Adrenal gland (tissue), 12 donors: ENCODE measurements around the gene PCDHB2. TPM values are rescaled to one million over a fixed set of nuclear protein-coding genes. Genes with fewer than 3 reads are reported as not detected.
"Not testable (repeated sequence)": the region's sequence is repeated elsewhere in the genome, so short reads cannot be mapped to it uniquely, and the experiment has no call there.

Source experiments
- DNase-seq, 7 donors: peaks; one replicate each; pipeline ENCODE4 v3.0.0-alpha.2; 2019 to 2020
- H3K27ac ChIP-seq, 5 donors: fragments of 200-600 bp; sonication (generic) in 4 of 5; 1 replicate in 3 of 5; 2 replicates in 2 of 5; pipeline versions ENCODE4 v1.5.1 to v1.8.0; 2016 to 2020; ENCODE audit warnings: mild to moderate bottlenecking in 1 of 5
- H3K27me3 ChIP-seq: fragments of 200-600 bp; 2 replicates; pipeline ENCODE4 v1.8.0; 2021
- H3K36me3 ChIP-seq, 2 donors: fragments of 200-600 bp; replicated peaks in 1 of 2; 1 replicate in 1 of 2; 2 replicates in 1 of 2; pipeline versions ENCODE4 v1.5.1 to v1.8.0; 2018 to 2022
- H3K4me1 ChIP-seq, 2 donors: fragments of 200-600 bp; replicated peaks in 1 of 2; 1 replicate in 1 of 2; 2 replicates in 1 of 2; pipeline versions ENCODE4 v1.5.1 to v1.8.0; 2018 to 2021
- H3K4me3 ChIP-seq, 4 donors: fragments of 200-600 bp; sonication (generic) in 3 of 4; one replicate each; pipeline ENCODE4 v1.5.1; 2016 to 2018
- H3K9me3 ChIP-seq, 3 donors: fragments of 200-600 bp; sonication (generic) in 1 of 3; replicated peaks in 1 of 3; 1 replicate in 2 of 3; 2 replicates in 1 of 3; pipeline versions ENCODE4 v1.5.1 to v1.8.0; 2016 to 2021
- POLR2A ChIP-seq, 2 donors: fragments of 450-650 bp; IDR thresholded peaks; one replicate each; pipeline ENCODE4 v1.6.1; 2017; ENCODE audit warnings: antibody characterized with exemption in 2 of 2, mild to moderate bottlenecking in 2 of 2, moderate library complexity in 1 of 2
- WGBS, 4 donors: extraction: QIAGEN DNeasy Blood & Tissue Kit in 2 of 4; methylation state at CpG; one replicate each; pipeline versions ENCODE4 v1.1.5 to v1.1.7; 2013 to 2017; 5-methylcytosine and 5-hydroxymethylcytosine counted together
- intact Hi-C, 2 donors: fragments of 100-400 bp; cut with DNase I; formaldehyde crosslinking; loops; one replicate each; pipeline versions ENCODE4 v1.14.1 to v1.15.0; 2022 to 2023
- polyA plus RNA-seq, 3 donors: library from polyadenylated mRNA; stranded (reverse); fragments of 200-250 nt in 2 of 3; fragments of 350-450 nt in 1 of 3; fragmentation: Illumina TruSeq in 1 of 3; extraction: RNeasy Lipid Tissue Mini Kit (QIAGEN cat#74804) in 1 of 3; gene quantifications; one replicate each; pipeline ENCODE4 v1.2.3, GENCODE V29; 2013 to 2014
- total RNA-seq, 9 donors: library from RNA; depleted of rRNA in 4 of 9; stranded (reverse); fragments of >200 nt in 4 of 9; fragments of 120-200 nt in 1 of 9; fragmentation: NEBNext Ultra II Directional in 1 of 9; extraction: Animal tissue kit (Norgen Biotek cat#: 25700) in 1 of 9; gene quantifications; one replicate each; pipeline versions ENCODE4 v1.1.0 to v1.2.4, GENCODE V29; 2013 to 2023
- TF ChIP-seq, protein P1 (sequence below), 6 experiments: fragments of 450-650 bp in 4 of 6; fragments of 200-600 bp in 2 of 6; sonication (generic) in 1 of 6; IDR thresholded peaks; 1 replicate in 5 of 6; 2 replicates in 1 of 6; pipeline versions ENCODE4 v1.5.1 to v1.8.0; 2016 to 2021; ENCODE audit warnings: antibody characterized with exemption in 6 of 6, mild to moderate bottlenecking in 2 of 6, moderate library complexity in 1 of 6
- donor health status: healthy with polysubstance abuse.
- donor health status: Bipolar disorder and iron deficiency.
- donor health status: DM: yes; HTN: yes; CAD: no.
- donor health status: DM: no; HTN: no; CAD: no.
- donor health status: DM: no; HTN: no; CAD: no.
- donor health status: DM: yes; HTN: yes; CAD: no.

Gene PCDHB2
- total and polyA plus RNA-seq, 12 donors = 0.24 to 2.8 (median 1.2) TPM

DNA sequence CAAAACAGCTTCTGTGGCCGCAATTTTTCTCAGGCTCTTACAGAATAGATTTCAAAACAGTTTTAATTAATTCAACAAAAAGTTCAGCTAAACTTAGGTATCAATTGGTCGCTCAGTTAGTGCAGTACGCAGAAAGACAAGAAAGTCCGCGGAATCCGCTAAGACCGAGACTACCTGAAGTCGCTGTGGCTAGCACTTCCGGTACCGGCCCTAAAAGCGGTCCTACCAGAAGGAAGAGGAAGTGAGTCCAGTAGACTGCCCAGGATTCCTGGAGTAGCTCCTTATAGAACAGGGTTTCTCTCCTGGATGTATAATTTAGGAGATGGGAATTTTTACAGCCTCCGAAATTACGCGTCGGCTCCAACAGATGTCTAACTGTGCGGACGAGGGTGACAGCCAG lies 16.6 kb upstream of the PCDHB2 start:
- no peak overlapping the region for H3K4me3 ChIP-seq
- H3K36me3 ChIP-seq = no peaks in the 10 kb centered on the region
- 37 to 44% (median 42%) methylated on average over 17 of the region's 17 CpGs for WGBS, 4 donors
- no peak overlapping the region for H3K27ac ChIP-seq
- no peaks in the 10 kb centered on the region for H3K27me3 ChIP-seq
- no peaks in the 10 kb centered on the region for H3K9me3 ChIP-seq
- intact Hi-C loops = no loop called here
- TF ChIP-seq, protein P1, sequence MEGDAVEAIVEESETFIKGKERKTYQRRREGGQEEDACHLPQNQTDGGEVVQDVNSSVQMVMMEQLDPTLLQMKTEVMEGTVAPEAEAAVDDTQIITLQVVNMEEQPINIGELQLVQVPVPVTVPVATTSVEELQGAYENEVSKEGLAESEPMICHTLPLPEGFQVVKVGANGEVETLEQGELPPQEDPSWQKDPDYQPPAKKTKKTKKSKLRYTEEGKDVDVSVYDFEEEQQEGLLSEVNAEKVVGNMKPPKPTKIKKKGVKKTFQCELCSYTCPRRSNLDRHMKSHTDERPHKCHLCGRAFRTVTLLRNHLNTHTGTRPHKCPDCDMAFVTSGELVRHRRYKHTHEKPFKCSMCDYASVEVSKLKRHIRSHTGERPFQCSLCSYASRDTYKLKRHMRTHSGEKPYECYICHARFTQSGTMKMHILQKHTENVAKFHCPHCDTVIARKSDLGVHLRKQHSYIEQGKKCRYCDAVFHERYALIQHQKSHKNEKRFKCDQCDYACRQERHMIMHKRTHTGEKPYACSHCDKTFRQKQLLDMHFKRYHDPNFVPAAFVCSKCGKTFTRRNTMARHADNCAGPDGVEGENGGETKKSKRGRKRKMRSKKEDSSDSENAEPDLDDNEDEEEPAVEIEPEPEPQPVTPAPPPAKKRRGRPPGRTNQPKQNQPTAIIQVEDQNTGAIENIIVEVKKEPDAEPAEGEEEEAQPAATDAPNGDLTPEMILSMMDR (IDR thresholded peaks at IDR 0.05) = no peak
- TF ChIP-seq POLR2A (IDR thresholded peaks at IDR 0.05) = no peak
- DNase-seq = no peak
- no peaks in the 10 kb centered on the region for H3K4me1 ChIP-seq

DNA sequence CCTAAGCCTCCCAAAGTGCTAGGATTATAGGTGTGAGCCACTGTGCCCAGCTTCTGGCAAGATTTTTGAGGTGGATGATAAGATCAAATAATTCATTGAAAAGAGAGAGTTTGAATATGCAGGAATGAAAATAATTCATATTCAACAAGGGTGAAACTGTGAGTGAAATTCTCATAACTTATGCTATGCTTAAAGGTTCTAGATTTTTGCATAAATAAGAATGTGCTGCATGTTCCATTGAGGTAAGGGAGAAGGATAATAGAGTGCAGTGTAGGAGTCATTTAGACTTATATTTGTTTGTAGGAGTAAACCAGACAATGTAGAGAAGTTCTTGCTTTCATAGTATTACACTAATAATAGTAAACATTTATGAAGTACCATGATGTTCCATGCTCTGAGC lies 12.2 kb upstream of the PCDHB2 start:
- Histone ChIP-seq H3K9me3 (no peaks in the 10 kb centered on the region), H3K27me3 (no peaks in the 10 kb centered on the region), H3K27ac (no peak overlapping the region), H3K36me3 (no peaks in the 10 kb centered on the region), H3K4me3 (no peak overlapping the region), H3K4me1 (no peaks in the 10 kb centered on the region)
- intact Hi-C loops = no loop called here
- no peak for DNase-seq
- no peak for TF ChIP-seq POLR2A (IDR thresholded peaks at IDR 0.05)
- TF ChIP-seq, protein P1 (IDR thresholded peaks at IDR 0.05) = no peak

DNA sequence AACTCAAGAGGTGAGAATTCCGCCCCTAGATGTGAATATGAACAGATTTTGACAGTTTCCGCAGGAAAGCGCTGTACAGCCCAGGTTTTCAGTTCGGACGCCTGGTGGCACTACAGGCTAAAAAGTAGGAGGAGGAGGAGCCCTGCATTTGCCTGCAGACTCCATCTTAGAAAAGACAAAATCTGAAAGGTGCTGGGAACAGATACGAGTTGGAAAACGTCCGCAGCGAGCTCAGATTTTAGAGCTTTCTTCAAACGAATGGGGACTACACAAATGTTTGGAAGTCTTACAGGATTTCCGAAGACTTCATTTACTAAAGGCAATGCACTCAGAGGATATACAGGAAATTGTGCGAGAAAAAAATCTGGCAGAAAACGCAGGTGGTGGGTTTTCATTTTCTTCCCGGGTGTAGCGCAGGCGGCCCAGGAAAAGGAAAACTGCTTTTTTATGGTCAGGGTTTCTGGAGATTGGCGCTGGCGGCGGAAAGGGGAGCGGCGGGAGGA lies 9.9 kb upstream of the PCDHB2 start:
- peak overlapping the region in 2 of 4 donors; percentile 11 to 53 for H3K4me3 ChIP-seq
- intact Hi-C loops = no loop called here
- WGBS, 4 donors = 8 to 19% (median 10%) methylated on average over 21 of the region's 21 CpGs
- TF ChIP-seq, protein P1 (IDR thresholded peaks at IDR 0.05) = peak in 5 of 6 experiments; percentile 11 to 44 (median 30)
- TF ChIP-seq POLR2A (IDR thresholded peaks at IDR 0.05) = no peak
- H3K27ac ChIP-seq = no peak overlapping the region
- H3K36me3 ChIP-seq = no peaks in the 10 kb centered on the region
- no peaks in the 10 kb centered on the region for H3K27me3 ChIP-seq
- H3K4me1 ChIP-seq = no peaks in the 10 kb centered on the region
- peak in 5 of 7 donors; percentile 22 to 58 (median 29) for DNase-seq
- H3K9me3 ChIP-seq = no peaks in the 10 kb centered on the region

DNA sequence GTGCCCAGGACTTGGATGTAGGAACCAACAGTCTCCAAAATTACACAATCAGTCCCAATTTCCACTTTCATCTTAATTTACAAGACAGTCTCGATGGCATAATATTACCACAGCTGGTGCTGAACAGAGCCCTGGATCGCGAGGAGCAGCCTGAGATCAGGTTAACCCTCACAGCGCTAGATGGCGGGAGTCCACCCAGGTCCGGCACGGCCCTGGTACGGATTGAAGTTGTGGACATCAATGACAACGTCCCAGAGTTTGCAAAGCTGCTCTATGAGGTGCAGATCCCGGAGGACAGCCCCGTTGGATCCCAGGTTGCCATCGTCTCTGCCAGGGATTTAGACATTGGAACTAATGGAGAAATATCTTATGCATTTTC lies 837 bp downstream of the PCDHB2 start:
- Histone ChIP-seq H3K4me3 (no peak overlapping the region), H3K4me1 (no peaks in the 10 kb centered on the region), H3K36me3 (no peaks in the 10 kb centered on the region), H3K9me3 (peaks cover 0 to 10% (median 0%) of the 10 kb centered on the region in 3 donors), H3K27ac (no peak overlapping the region), H3K27me3 (no peaks in the 10 kb centered on the region)
- WGBS, 4 donors = 32 to 52% (median 37%) methylated on average over 12 of the region's 12 CpGs
- intact Hi-C loops = no loop called here
- no peak for DNase-seq
- no peak for TF ChIP-seq POLR2A (IDR thresholded peaks at IDR 0.05)
- TF ChIP-seq, protein P1 (IDR thresholded peaks at IDR 0.05) = no peak

DNA sequence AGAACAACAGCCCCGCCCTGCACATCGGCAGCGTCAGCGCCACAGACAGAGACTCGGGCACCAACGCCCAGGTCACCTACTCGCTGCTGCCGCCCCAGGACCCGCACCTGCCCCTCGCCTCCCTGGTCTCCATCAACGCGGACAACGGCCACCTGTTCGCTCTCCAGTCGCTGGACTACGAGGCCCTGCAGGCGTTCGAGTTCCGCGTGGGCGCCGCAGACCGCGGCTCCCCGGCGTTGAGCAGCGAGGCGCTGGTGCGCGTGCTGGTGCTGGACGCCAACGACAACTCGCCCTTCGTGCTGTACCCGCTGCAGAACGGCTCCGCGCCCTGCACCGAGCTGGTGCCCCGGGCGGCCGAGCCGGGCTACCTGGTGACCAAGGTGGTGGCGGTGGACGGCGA lies 1.8 kb downstream of the PCDHB2 start:
- H3K27me3 ChIP-seq, DNase-seq, intact Hi-C loops, H3K4me1 ChIP-seq, H3K27ac ChIP-seq, H3K4me3 ChIP-seq, H3K36me3 ChIP-seq: not testable (repeated sequence)
- H3K9me3 ChIP-seq = peaks cover 0 to 10% (median 0%) of the 10 kb centered on the region in 3 donors
- 26 to 27% methylated on average over 24 to 27 of the region's 46 CpGs; no CpG with 5 or more reads in 2 of the 4 donors for WGBS, 4 donors

DNA sequence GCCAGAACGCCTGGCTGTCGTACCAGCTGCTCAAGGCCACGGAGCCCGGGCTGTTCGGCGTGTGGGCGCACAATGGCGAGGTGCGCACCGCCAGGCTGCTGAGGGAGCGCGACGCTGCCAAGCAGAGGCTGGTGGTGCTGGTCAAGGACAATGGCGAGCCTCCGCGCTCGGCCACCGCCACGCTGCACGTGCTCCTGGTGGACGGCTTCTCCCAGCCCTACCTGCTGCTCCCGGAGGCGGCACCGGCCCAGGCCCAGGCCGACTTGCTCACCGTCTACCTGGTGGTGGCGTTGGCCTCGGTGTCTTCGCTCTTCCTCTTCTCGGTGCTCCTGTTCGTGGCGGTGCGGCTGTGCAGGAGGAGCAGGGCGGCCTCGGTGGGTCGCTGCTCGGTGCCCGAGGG lies 2.2 kb downstream of the PCDHB2 start:
- not testable (repeated sequence) for H3K9me3 ChIP-seq, H3K27me3 ChIP-seq

More for the DNA sequence above, 2.2 kb downstream of the PCDHB2 start:
- DNase-seq, intact Hi-C loops, H3K27ac ChIP-seq, H3K4me3 ChIP-seq, H3K4me1 ChIP-seq, H3K36me3 ChIP-seq: not testable (repeated sequence)
- WGBS, 4 donors = 20 to 24% methylated on average over 21 to 33 of the region's 38 CpGs; no CpG with 5 or more reads in 2 of the 4 donors
